NCI-H460 (cell line): Measurements from ENCODE around the gene DRP2. TPM values are rescaled to one million over a fixed set of nuclear protein-coding genes. Genes with fewer than 3 reads are reported as not detected.
"Not testable (repeated sequence)": the region's sequence is repeated elsewhere in the genome, so short reads cannot be mapped to it uniquely, and the experiment has no call there.

Source experiments
- DNase-seq: peaks from one replicate; pipeline ENCODE4 v3.0.0-alpha.2; 2016; ENCODE audit warnings: low read depth; ENCODE audit errors: extremely low read depth
- polyA plus RNA-seq: library from polyadenylated mRNA; depleted of rRNA; stranded (reverse); fragments of >200 nt; gene quantifications from 2 replicates; pipeline ENCODE4 v1.2.3, GENCODE V29; 2014; cell fraction: nucleus; rRNA removed
- total RNA-seq: library from RNA; depleted of rRNA; stranded (reverse); fragments of >200 nt; shearing (Covaris generic); gene quantifications from 2 replicates; pipeline ENCODE4 v1.2.3, GENCODE V29; 2014; rRNA removed

The DRP2 gene, protein sequence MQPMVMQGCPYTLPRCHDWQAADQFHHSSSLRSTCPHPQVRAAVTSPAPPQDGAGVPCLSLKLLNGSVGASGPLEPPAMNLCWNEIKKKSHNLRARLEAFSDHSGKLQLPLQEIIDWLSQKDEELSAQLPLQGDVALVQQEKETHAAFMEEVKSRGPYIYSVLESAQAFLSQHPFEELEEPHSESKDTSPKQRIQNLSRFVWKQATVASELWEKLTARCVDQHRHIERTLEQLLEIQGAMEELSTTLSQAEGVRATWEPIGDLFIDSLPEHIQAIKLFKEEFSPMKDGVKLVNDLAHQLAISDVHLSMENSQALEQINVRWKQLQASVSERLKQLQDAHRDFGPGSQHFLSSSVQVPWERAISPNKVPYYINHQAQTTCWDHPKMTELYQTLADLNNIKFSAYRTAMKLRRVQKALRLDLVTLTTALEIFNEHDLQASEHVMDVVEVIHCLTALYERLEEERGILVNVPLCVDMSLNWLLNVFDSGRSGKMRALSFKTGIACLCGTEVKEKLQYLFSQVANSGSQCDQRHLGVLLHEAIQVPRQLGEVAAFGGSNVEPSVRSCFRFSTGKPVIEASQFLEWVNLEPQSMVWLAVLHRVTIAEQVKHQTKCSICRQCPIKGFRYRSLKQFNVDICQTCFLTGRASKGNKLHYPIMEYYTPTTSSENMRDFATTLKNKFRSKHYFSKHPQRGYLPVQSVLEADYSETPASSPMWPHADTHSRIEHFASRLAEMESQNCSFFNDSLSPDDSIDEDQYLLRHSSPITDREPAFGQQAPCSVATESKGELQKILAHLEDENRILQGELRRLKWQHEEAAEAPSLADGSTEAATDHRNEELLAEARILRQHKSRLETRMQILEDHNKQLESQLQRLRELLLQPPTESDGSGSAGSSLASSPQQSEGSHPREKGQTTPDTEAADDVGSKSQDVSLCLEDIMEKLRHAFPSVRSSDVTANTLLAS
- 0.35 and 0.40 TPM in 2 replicates for total RNA-seq
- polyA plus RNA-seq = 1.5 and 2.0 TPM in 2 replicates

GRCh38 chrX:101219116-101219863, at the start of gene DRP2:
Gene DRP2 (plus strand): TSS chrX:101219786. CDS start chrX:101231648, 11,862 bp downstream.
- DNase-seq = no peak

DNA sequence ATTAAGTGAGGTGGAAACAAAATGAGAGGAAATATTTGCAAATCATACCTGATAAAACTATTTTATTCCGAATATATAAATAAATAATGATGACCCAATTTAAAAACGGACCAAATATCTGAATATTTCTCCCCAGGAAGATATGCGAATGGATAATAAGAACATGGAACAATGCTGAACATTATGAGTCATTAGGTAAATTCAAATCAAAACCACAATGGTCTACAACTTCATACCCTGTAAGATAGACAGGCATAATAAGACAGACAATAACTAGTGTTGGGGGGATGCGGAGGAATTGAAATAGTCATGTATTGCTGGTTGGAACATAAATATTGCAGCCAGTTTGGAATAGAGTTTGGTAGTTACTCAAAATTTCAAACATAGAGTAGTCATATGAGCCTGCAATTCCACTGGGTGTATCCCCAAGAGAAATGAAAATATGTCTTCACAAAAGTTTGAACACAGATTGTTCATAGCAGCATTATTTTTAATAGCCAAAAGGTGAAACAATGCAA, 47.6 kb upstream of the DRP2 start:
- DNase-seq = no peak

DNA sequence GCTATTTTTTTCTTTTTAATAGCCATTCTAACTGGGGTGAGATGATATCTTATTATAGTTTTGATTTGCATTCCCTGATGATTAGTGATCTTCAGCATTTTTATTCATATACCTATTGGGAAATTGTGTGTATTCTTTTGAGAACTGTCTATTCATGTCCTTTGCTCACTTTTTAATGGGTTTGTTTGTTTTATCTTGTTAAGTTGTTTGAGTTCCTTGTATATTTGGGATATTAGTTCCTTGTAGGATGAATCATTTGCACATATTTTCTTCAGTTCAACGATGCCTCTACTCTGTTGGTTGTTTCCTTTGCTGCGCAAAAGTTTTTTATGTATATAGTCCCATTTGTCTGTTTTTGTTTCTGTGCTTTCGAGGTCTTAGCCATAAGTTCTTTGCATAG, 43.1 kb upstream of the DRP2 start:
- no peak for DNase-seq

DNA sequence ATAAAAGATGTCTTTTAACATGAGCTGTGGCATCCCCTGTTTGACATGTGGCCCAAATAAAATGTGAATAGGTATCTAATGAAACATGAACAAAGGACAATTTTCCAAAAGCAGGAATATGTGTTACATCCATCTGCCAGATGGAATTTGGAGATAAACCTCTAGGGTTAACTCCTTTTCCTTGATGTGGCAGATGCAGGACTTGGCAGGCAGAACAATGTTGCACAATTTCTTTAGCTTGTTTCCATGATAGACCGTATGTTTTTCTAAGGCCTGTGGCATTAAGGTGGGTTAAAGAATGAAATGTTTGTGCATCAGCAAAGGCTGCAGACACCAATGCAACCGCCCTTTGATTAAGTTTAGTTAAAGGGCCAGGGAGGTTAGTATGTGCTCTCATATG, 34.7 kb upstream of the DRP2 start:
- not testable (repeated sequence) for DNase-seq

DNA sequence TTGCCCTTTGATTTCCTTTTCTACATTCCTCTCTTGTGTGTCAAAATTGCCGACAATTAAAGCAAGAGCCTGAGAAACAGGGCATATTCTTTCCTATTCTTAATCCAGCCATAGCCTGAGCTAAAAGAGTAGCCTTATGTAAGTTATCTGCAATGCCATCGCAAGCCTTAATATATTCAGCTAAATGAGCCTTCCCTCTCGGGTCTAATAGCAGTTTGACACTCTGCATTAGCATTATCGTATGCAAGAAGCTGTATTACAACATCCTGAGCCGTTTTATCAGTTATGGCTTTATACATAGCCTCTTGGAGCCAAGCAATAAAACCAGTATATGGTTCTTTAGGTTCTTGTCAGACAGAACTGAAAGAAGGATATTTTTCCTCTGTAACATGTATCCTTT, 31.6 kb upstream of the DRP2 start:
- DNase-seq = not testable (repeated sequence)

- no peak for DNase-seq
These were observed 28.9 kb upstream of the DRP2 start for GRCh38 chrX:101190736-101191135.

GRCh38 chrX:101191217-101191750, 28.3 kb upstream of the DRP2 start:
- DNase-seq = no peak

DNA sequence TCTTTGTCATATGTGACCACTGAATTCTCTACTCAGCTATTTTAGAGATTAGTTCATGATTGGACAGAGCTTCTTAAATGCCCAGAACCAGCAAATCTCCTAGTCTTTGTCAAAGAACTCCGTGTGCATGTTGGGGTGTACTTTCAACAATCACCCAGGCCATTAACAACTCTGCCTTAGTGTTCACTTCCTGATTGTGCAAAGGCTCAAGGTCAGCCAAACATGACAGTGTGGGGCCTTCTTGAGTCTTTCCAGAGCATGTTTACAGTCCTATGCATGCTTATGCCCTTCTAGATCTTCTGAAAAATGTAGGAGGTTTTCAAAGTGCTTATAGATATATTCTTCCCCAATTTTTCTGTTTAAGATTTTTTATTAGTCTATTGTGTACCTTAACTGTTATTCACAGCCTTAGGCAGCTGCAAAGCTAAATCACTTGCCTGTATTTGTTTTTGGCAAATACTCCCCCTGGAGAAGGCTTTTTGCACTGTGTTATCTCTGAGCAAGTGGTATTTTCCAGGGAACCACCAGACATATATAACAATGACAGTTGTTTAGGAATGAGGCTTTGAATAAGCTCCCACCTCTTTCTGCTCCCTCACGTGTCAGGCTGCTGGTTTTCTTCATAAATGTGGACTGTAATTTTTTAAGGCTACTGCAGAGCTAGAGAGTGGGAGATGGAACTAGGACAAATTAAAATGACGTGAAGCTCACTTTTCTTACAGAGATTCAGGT, 24.0 kb upstream of the DRP2 start:
- DNase-seq = no peak

DNA sequence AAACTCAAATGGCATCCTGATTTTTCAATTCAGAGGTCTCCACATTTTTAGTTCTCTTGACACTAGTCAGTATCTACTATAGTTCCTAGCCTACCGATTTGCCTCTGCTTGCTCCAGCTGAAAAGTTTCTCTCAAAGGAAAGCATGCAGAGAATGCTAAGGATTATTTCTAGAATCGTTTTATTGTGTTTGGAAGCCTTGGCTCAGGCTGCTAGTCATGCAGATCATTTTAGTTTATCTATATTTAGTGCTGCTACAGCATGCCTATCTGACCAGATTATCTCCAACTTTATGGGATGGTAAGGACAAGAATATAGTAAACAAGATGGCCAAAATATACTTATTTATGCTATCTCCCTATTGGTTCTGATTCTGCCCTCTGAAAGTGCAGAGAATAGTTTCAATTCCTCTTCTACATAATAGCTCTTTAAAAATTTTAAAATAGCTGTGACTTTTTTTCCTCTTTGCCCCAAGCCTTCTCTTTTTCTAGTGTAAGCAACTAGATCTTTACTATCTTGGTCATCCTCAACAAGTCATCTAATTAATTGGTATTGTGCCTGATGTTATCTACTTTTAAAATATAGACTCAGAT, 15.7 kb upstream of the DRP2 start:
- DNase-seq = no peak

GRCh38 chrX:101206471-101206870, 13.1 kb upstream of the DRP2 start:
- DNase-seq = peak; percentile 56

DNA sequence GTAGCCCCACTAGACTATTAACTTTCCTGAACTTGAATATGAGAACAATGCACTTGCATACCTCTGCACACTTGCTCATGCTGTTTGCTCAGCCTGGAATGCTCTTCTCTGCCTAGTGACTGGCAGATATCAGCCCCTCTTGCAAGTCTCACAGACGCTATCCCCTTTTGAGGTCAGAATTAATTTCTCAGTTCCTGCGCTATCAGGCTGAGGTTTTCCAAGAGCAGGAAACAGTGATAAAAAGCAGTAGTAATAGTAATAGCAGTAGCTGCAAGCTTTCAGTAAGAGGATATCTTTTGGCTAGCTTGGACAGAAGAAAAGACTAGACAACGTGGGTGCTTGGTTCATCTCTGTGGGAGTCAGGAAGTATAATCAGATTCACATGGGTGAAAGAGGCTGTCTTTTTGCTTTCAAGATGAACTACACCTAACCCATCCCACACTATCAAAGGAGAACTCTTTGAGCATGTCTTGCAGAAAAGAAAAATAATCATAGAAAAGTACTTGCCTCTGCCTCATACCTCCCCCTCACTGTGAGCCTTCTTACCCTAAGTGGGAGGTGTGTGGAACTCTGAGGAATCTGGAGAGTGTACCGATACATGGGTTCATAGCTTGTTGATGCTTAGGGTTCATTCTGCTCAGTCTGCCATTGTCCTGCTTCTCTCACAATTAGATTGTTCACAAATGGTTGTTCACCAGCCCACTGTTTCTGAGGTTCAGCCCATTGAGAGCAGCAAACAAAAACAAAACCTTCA, 11.3 kb upstream of the DRP2 start:
- DNase-seq = no peak

- DNase-seq = no peak
These were observed 9.0 kb upstream of the DRP2 start for GRCh38 chrX:101210630-101211029.

GRCh38 chrX:101217689-101218088, 1.9 kb upstream of the DRP2 start:
- DNase-seq = no peak

DNA sequence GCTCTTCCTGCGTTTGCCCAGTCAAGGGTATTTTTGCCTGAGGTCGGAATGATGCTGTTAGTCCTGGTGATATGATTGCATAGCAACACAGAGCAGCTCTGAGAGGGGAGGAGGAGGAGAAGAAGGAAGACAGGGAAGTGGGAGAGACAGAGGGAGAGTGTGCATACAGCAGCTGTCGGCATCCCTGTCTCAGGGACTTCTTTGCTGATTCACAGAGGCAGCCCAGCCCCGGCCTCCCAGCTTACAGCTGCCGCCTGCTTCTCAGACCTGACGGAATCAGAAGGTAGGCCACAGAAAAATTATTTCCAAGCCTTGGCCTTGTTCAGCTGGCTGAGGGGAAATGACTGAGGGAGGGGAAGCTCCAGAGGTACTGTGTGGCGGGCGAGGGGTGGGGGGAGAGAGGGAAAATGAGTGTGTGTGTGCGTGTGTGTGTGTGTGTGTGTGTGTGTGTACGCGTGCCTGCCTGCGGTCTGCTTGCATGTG, 319 bp downstream of the DRP2 start:
- DNase-seq = no peak

DNA sequence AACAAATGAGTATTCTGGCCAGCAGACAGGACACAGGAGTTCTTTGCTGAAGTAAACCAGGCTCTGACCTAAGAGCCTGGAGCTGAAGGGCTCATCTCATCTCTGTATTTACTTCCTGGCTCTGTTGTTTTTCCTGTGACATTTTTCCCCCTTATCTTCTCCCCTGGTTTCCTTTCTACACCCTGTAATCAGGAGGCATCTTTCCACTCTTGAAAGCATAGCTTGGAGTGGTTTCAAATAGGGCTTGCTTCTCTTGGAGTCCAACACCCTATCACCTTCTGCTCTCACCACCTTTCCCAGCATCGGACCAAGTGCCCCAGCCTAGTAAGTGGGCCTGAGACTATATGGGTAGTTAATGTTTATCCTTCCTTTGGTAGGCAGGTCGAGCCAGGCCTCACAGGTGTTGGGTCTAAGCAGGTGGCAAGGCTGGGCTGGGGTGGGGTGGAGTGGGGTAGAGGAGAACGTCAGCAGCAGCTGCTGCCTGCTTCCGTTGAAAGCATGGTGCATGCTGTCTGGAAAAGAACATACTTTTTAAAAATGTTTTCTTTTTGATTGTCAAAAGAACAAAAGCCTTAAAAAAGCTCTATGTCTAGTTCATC, 1.2 kb downstream of the DRP2 start:
- DNase-seq = no peak

GRCh38 chrX:101223226-101223625, 3.6 kb downstream of the DRP2 start:
- DNase-seq = no peak

DNA sequence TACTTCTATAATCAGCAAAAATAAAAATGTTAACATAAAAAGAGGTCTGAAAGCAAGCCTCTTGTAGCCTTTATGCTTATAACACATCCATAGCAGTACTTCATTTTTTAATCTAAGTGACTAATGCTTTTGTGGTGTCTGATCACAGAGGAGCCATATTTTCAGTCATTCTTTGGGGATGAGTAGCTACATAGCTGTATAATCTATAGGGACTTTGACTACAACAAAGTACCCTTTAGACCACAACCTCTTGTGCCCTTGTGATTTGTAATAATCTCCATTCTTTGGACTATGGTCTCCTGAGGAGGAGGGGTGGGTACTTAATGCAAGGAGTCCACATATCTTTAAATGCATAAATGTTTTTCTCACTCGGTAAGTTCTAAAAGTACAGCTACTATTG, 9.6 kb downstream of the DRP2 start:
- no peak for DNase-seq

DNA sequence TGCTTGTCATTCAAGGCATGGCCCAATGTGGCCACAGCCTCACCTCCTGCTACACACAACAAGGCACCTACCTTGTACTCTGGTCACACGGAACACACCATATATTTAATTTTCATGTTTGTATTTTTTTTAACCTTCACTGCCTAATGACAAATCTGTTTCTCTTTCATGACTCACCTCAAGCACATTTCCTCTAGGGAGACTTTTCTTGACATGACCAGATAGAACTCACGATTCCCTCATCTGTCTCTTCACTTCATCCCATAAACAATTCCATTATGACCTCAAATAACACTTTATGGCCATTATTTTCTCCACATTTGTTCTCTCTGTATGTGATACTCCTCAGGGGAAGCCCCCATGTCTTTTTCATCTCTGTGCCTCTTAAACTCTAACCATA, 11.1 kb downstream of the DRP2 start:
- DNase-seq = no peak
